NCI-H2029 treated with DMSO at 0.1 percent for 48 hours (cell line): ENCODE data around the gene PSIP1.
"Not testable (repeated sequence)": the region's sequence is repeated elsewhere in the genome, so short reads cannot be mapped to it uniquely, and the experiment has no call there.

Experiments
- DNase-seq: peaks from one replicate; lab custom pipeline; 2025; lab: John Stamatoyannopoulos, UW

Gene PSIP1

GRCh38 chr9:15501803-15502202 lies 9.0 kb downstream of the PSIP1 start:
- DNase-seq = no peak

- DNase-seq = peak; percentile 13
Observed at GRCh38 chr9:15501179-15501578, 9.6 kb downstream of the PSIP1 start.

GRCh38 chr9:15499139-15499538 lies 11.6 kb downstream of the PSIP1 start:
- no peak for DNase-seq

GRCh38 chr9:15498246-15498995 lies 12.3 kb downstream of the PSIP1 start:
- DNase-seq = no peak

- DNase-seq = no peak
Observed at GRCh38 chr9:15492485-15493150, 18.2 kb downstream of the PSIP1 start.

GRCh38 chr9:15491950-15492349 lies 18.8 kb downstream of the PSIP1 start:
- no peak for DNase-seq

GRCh38 chr9:15485836-15486666 lies 24.7 kb downstream of the PSIP1 start:
- DNase-seq = no peak

GRCh38 chr9:15484802-15485201 lies 26.0 kb downstream of the PSIP1 start:
- no peak for DNase-seq

GRCh38 chr9:15482146-15482545 lies 28.6 kb downstream of the PSIP1 start:
- DNase-seq = no peak

GRCh38 chr9:15480028-15480427 lies 30.7 kb downstream of the PSIP1 start:
- DNase-seq = no peak

GRCh38 chr9:15475923-15476536 lies 34.7 kb downstream of the PSIP1 start:
- DNase-seq = no peak

GRCh38 chr9:15469862-15470261 lies 40.9 kb downstream of the PSIP1 start:
- no peak for DNase-seq

- DNase-seq = peak; percentile 22
Observed at GRCh38 chr9:15469406-15469805, 41.4 kb downstream of the PSIP1 start.

GRCh38 chr9:15468145-15468544 lies 42.6 kb downstream of the PSIP1 start:
- no peak for DNase-seq

GRCh38 chr9:15461601-15462000 lies 49.2 kb downstream of the PSIP1 start:
- no peak for DNase-seq

- no peak for DNase-seq
Observed at GRCh38 chr9:15461056-15461455, 49.7 kb downstream of the PSIP1 start.

GRCh38 chr9:15453956-15454355 lies 56.8 kb downstream of the PSIP1 start:
- no peak for DNase-seq

GRCh38 chr9:15444141-15444540 lies 66.6 kb downstream of the PSIP1 start:
- no peak for DNase-seq

GRCh38 chr9:15442264-15442663 lies 68.5 kb downstream of the PSIP1 start:
- not testable (repeated sequence) for DNase-seq

GRCh38 chr9:15441841-15442240 lies 68.9 kb downstream of the PSIP1 start:
- not testable (repeated sequence) for DNase-seq

- DNase-seq = no peak
Observed at GRCh38 chr9:15438891-15439290, 71.9 kb downstream of the PSIP1 start.

- DNase-seq = no peak
Observed at GRCh38 chr9:15433661-15434060, 77.1 kb downstream of the PSIP1 start.
